Lower lobe of right lung (tissue), 2 donors: ENCODE measurements around the gene PARP14. TPM values are rescaled to one million over a fixed set of nuclear protein-coding genes. Genes with fewer than 3 reads are reported as not detected.
"Not testable (repeated sequence)": the region's sequence is repeated elsewhere in the genome, so short reads cannot be mapped to it uniquely, and the experiment has no call there.

Source experiments
- ATAC-seq, 2 donors: fragments of 200-7000 bp; cut with Tn5 transposase; one replicate each; pipeline ENCODE4 v1.9.1; 2020 to 2022; ENCODE audit warnings: mild to moderate bottlenecking in 2 of 2, moderate library complexity in 2 of 2
- DNase-seq: peaks from one replicate; pipeline ENCODE4 v3.0.0-alpha.2; 2020
- H3K27ac ChIP-seq: fragments of 200-600 bp; one replicate; pipeline ENCODE4 v1.8.0; 2022
- H3K27me3 ChIP-seq: fragments of 200-600 bp; one replicate; pipeline ENCODE4 v1.8.0; 2022; ENCODE audit warnings: low read depth
- H3K36me3 ChIP-seq: fragments of 200-600 bp; one replicate; pipeline ENCODE4 v1.8.0; 2022; ENCODE audit warnings: mild to moderate bottlenecking
- H3K4me1 ChIP-seq: fragments of 200-600 bp; one replicate; pipeline ENCODE4 v1.8.0; 2022
- H3K4me3 ChIP-seq: fragments of 200-600 bp; one replicate; pipeline ENCODE4 v1.8.0; 2022; ENCODE audit warnings: mild to moderate bottlenecking
- H3K9me3 ChIP-seq: fragments of 200-600 bp; one replicate; pipeline ENCODE4 v1.8.0; 2022
- intact Hi-C: fragments of 100-400 bp; cut with DNase I; formaldehyde crosslinking; loops from one replicate; pipeline ENCODE4 v1.11.0; 2022
- total RNA-seq: library from RNA; stranded (reverse); fragmentation: NEBNext Ultra II Directional; extraction: Animal tissue kit (Norgen Biotek cat#: 25700); gene quantifications from one replicate; pipeline ENCODE4 v1.2.1, GENCODE V29; 2021
- TF ChIP-seq, protein P1 (sequence below): fragments of 200-600 bp; IDR thresholded peaks from one replicate; pipeline ENCODE4 v1.8.0; 2022; ENCODE audit warnings: antibody characterized with exemption, mild to moderate bottlenecking
- donor health status: DM: no; HTN: yes; CAD: no; lungs with severe emphysema.

Gene PARP14
- total RNA-seq, 1 donor from 2014 or later, result 165 TPM

- peaks cover 49% of the 10 kb centered on the region for H3K4me1 ChIP-seq
- intact Hi-C loops, result loop anchor here (10.0 kb wide), 1 partner anchor 115 kb away; the partner anchor contains the start of genes DTX3L and PARP9
- H3K27ac ChIP-seq, result peak overlapping the region; percentile 95
- H3K36me3 ChIP-seq, result no peaks in the 10 kb centered on the region
- H3K4me3 ChIP-seq, result peak overlapping the region; percentile 87
- H3K27me3 ChIP-seq, result no peaks in the 10 kb centered on the region
- DNase-seq, result no peak
- H3K9me3 ChIP-seq, result peaks cover 4% of the 10 kb centered on the region
- TF ChIP-seq, protein P1, sequence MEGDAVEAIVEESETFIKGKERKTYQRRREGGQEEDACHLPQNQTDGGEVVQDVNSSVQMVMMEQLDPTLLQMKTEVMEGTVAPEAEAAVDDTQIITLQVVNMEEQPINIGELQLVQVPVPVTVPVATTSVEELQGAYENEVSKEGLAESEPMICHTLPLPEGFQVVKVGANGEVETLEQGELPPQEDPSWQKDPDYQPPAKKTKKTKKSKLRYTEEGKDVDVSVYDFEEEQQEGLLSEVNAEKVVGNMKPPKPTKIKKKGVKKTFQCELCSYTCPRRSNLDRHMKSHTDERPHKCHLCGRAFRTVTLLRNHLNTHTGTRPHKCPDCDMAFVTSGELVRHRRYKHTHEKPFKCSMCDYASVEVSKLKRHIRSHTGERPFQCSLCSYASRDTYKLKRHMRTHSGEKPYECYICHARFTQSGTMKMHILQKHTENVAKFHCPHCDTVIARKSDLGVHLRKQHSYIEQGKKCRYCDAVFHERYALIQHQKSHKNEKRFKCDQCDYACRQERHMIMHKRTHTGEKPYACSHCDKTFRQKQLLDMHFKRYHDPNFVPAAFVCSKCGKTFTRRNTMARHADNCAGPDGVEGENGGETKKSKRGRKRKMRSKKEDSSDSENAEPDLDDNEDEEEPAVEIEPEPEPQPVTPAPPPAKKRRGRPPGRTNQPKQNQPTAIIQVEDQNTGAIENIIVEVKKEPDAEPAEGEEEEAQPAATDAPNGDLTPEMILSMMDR, result no peak
- peak; percentile 47 to 49 for ATAC-seq
These were observed 661 bp upstream of the PARP14 start for GRCh38 chr3:122679882-122680474.

DNA sequence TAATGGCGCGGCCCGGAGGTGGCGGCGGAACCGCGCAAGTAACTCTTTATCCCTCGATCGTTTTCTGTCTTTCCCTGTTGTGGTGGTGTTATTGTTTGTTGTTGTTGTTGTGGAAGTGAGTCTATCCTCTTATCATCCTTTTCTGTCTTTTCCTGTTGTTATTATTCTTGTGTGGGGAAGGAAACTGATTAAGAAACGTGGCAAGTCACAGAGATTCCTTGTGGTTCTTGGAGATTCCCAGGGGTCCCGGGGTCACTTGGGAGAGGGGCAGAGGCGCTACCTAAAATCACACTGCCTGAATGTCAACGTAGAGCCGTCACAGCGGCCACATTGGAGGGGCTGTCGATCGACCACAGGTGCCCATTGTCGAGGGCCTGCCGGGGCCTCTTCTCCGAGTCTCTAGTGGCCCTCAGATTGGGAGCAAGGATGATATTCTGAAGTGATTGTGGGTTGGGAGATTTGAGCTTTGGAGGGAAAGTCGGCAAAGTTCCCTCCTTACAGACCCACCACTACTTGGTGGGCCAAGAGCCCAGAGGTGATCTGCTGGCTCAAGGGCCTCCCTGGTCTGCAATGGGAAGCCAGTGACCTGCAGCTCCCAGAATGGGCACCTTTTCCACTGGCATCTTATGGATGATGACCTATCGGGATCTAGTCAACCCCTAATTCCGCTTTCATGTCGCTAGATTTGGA is 790 bp downstream of the PARP14 start:
- Histone ChIP-seq H3K27me3 (no peaks in the 10 kb centered on the region), H3K36me3 (no peaks in the 10 kb centered on the region), H3K4me1 (peaks cover 53% of the 10 kb centered on the region), H3K9me3 (no peaks in the 10 kb centered on the region), H3K27ac (peak overlapping the region; percentile 95), H3K4me3 (peak overlapping the region; percentile 87)
- intact Hi-C loops, result no loop called here
- TF ChIP-seq, protein P1, result no peak
- DNase-seq, result no peak
- ATAC-seq, result no peak

DNA sequence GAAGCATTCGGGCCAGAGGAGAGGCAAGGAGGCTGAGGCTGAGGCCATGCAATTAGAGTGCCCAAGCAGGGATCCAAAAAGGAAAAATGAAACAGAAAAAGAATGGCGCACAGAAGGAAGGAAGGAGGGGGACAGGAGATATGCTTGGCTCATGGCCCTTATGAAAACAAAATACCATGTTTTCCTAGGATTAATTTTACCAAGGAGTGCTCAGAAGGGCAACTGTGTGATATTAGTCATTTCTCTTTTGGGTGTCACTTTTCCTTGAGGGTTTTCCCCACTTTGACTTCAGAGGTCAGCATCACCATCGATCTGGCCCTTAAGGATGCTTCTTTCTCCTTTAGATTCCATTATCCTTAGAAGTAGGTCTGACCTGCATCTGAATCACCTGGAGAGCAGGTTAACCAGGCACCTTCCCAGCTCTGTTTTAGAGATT is 1.4 kb downstream of the PARP14 start:
- Histone ChIP-seq H3K4me3 (peak overlapping the region; percentile 87), H3K36me3 (no peaks in the 10 kb centered on the region), H3K9me3 (no peaks in the 10 kb centered on the region), H3K4me1 (peaks cover 53% of the 10 kb centered on the region), H3K27ac (peak overlapping the region; percentile 95), H3K27me3 (no peaks in the 10 kb centered on the region)
- ATAC-seq, result no peak
- intact Hi-C loops, result no loop called here
- DNase-seq, result no peak
- TF ChIP-seq, protein P1, result no peak

GRCh38 chr3:122682778-122683411 is 2.3 kb downstream of the PARP14 start:
- DNase-seq (peak; percentile 53), ATAC-seq (peak; percentile 49 to 69)
- intact Hi-C loops, H3K9me3 ChIP-seq, H3K27me3 ChIP-seq, H3K36me3 ChIP-seq: not testable (repeated sequence)
- peaks cover 53% of the 10 kb centered on the region for H3K4me1 ChIP-seq
- peak overlapping the region; percentile 87 for H3K4me3 ChIP-seq
- peak overlapping the region; percentile 95 for H3K27ac ChIP-seq

DNA sequence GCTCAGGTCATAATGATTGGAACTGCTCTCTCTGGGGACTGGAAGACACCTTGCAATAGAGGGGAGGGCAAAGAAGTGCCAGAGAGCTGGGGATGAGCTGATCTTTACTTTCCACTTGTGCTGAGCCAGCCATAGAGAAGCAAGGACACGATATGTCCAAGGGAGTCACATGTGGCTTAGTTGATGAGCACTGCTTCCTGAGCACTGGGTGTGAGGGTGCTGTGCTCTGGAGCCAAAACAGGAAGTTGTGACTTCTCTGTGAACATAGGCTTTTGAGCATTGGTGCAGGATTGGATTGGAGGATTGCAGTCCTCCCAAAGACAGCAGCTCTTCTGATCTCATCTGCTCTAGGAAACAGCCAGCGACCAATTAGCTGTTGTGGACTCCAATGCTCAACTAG is 6.7 kb downstream of the PARP14 start:
- TF ChIP-seq, protein P1, result no peak
- no peak for ATAC-seq

DNA sequence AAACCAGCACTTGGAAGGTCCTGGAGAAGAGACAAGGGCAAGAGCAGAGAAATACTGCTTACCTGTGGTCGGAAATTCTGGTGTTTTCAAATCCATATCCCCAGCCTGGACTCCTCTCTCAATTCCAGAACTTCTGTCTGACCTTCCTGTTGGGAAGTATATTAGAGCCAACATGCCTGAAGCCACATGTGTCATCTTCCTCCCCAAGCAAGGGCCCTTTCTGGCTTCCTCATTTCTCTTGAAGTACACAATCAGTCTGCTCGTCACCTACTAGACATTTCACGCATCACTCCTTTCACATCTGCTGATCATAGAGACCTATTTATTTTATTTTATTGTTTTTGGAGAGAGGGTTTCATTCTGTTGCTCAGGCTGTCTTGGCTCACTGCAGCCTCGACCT is 8.4 kb downstream of the PARP14 start:
- Histone ChIP-seq H3K4me3 (no peak overlapping the region), H3K27ac (no peak overlapping the region), H3K9me3 (no peaks in the 10 kb centered on the region), H3K27me3 (no peaks in the 10 kb centered on the region), H3K4me1 (peaks cover 12% of the 10 kb centered on the region), H3K36me3 (no peaks in the 10 kb centered on the region)
- DNase-seq (no peak), ATAC-seq (peak in 1 of 2 donors; percentile 13)
- TF ChIP-seq, protein P1, result no peak
- intact Hi-C loops, result no loop called here

More for the DNA sequence above, 6.7 kb downstream of the PARP14 start:
- Histone ChIP-seq H3K27me3 (no peaks in the 10 kb centered on the region), H3K4me3 (no peak overlapping the region), H3K4me1 (peaks cover 29% of the 10 kb centered on the region), H3K36me3 (no peaks in the 10 kb centered on the region), H3K9me3 (no peaks in the 10 kb centered on the region), H3K27ac (no peak overlapping the region)
- DNase-seq, result no peak
- intact Hi-C loops, result no loop called here
